Cardiac muscle cell (in vitro differentiated cells and primary cell): ENCODE results near the gene ERICH3. TPM values are rescaled to one million over a fixed set of nuclear protein-coding genes. Genes with fewer than 3 reads are reported as not detected.

ENCODE experiments used
- DNase-seq, 2 donors: peaks; one replicate each; pipeline versions ENCODE4 v3.0.0 to v3.0.0-alpha.2; 2010 to 2017; ENCODE audit warnings: low read depth in 1 of 2, low spot score in 1 of 2
- H3K27ac ChIP-seq: fragments of 200-600 bp; sonication (generic); 2 replicates; pipeline ENCODE4 v1.5.1; 2016
- H3K27me3 ChIP-seq: fragments of 200-600 bp; sonication (generic); 2 replicates; pipeline ENCODE4 v1.6.0; 2016; ENCODE audit warnings: control low read depth
- H3K36me3 ChIP-seq: fragments of 200-600 bp; sonication (generic); 2 replicates; pipeline ENCODE4 v1.5.1; 2016; ENCODE audit warnings: control low read depth
- H3K4me1 ChIP-seq: fragments of 200-600 bp; sonication (generic); 2 replicates; pipeline ENCODE4 v1.8.1; 2017; ENCODE audit warnings: low read depth, mild to moderate bottlenecking, mixed run types
- H3K4me3 ChIP-seq: fragments of 200-600 bp; sonication (generic); 2 replicates; pipeline ENCODE4 v1.5.1; 2016; ENCODE audit warnings: mild to moderate bottlenecking
- H3K9me3 ChIP-seq: fragments of 200-600 bp; sonication (generic); 2 replicates; pipeline ENCODE4 v1.5.1; 2017; ENCODE audit warnings: low read depth, mild to moderate bottlenecking, control low read depth
- CTCF ChIP-seq: IDR thresholded peaks from 2 replicates; pipeline ENCODE4 v1.5.1; 2012; ENCODE audit warnings: low read depth, mild to moderate bottlenecking, low read length
- polyA plus RNA-seq: library from polyadenylated mRNA; unstranded; fragments of >200 nt; fragmentation: Nextera tagmentation; extraction: Ambion mirVana; gene quantifications from 2 replicates; pipeline ENCODE4 v1.2.1, GENCODE V29; 2016
- total RNA-seq: library from RNA; depleted of rRNA; stranded (reverse); fragments of >200 nt; gene quantifications from 2 replicates; pipeline ENCODE4 v1.2.3, GENCODE V29; 2016

The ERICH3 gene
- total and polyA plus RNA-seq, 2 experiments from 2014 or later = 0.15 TPM; not detected in 1

- Histone ChIP-seq H3K4me1 (no peaks in the 10 kb centered on the region), H3K36me3 (no peaks in the 10 kb centered on the region), H3K4me3 (no peak overlapping the region), H3K27ac (no peak overlapping the region), H3K27me3 (no peaks in the 10 kb centered on the region), H3K9me3 (no peaks in the 10 kb centered on the region)
- TF ChIP-seq CTCF = no peak
- DNase-seq = no peak
Measured at GRCh38 chr1:74578101-74578500, 95.5 kb downstream of the ERICH3 start.

GRCh38 chr1:74571891-74572290 is 101.7 kb downstream of the ERICH3 start:
- H3K9me3 ChIP-seq = no peaks in the 10 kb centered on the region
- no peak overlapping the region for H3K4me3 ChIP-seq
- DNase-seq = peak in 1 of 2 donors; percentile 22
- H3K27me3 ChIP-seq = no peaks in the 10 kb centered on the region
- no peak overlapping the region for H3K27ac ChIP-seq
- H3K36me3 ChIP-seq = no peaks in the 10 kb centered on the region
- no peak for TF ChIP-seq CTCF
- no peaks in the 10 kb centered on the region for H3K4me1 ChIP-seq

- DNase-seq = no peak
- H3K4me3 ChIP-seq = no peak overlapping the region
- no peaks in the 10 kb centered on the region for H3K27me3 ChIP-seq
- no peak overlapping the region for H3K27ac ChIP-seq
- no peak for TF ChIP-seq CTCF
- no peaks in the 10 kb centered on the region for H3K36me3 ChIP-seq
- no peaks in the 10 kb centered on the region for H3K4me1 ChIP-seq
- no peaks in the 10 kb centered on the region for H3K9me3 ChIP-seq
Measured at GRCh38 chr1:74571493-74571800, 102.1 kb downstream of the ERICH3 start.

- Histone ChIP-seq H3K36me3 (no peaks in the 10 kb centered on the region), H3K4me3 (no peak overlapping the region), H3K27ac (no peak overlapping the region), H3K9me3 (no peaks in the 10 kb centered on the region), H3K27me3 (no peaks in the 10 kb centered on the region), H3K4me1 (no peaks in the 10 kb centered on the region)
- no peak for TF ChIP-seq CTCF
- no peak for DNase-seq
Measured at GRCh38 chr1:74570797-74571492, 102.6 kb downstream of the ERICH3 start.

- no peak for DNase-seq
- no peak for TF ChIP-seq CTCF
- Histone ChIP-seq H3K9me3 (no peaks in the 10 kb centered on the region), H3K4me1 (no peaks in the 10 kb centered on the region), H3K27me3 (no peaks in the 10 kb centered on the region), H3K36me3 (no peaks in the 10 kb centered on the region), H3K4me3 (no peak overlapping the region), H3K27ac (no peak overlapping the region)
Measured at GRCh38 chr1:74549932-74550331, 123.7 kb downstream of the ERICH3 start.
